Non-pigmented ciliary epithelial cell (primary cell): ENCODE measurements around the gene MTFMT.

ENCODE experiments used
- DNase-seq: peaks from one replicate; pipeline ENCODE4 v3.0.0-alpha.2; 2010; ENCODE audit warnings: low read depth

Gene MTFMT

GRCh38 chr15:64987136-64987535 is 42.3 kb downstream of the MTFMT start:
- DNase-seq: no peak

- DNase-seq: no peak
These were observed 43.9 kb downstream of the MTFMT start for GRCh38 chr15:64985366-64986033.

GRCh38 chr15:64982472-64982871 is 47.0 kb downstream of the MTFMT start:
- DNase-seq: no peak

- no peak for DNase-seq
These were observed 47.5 kb downstream of the MTFMT start for GRCh38 chr15:64981812-64982431.

- DNase-seq: no peak
These were observed 50.2 kb downstream of the MTFMT start for GRCh38 chr15:64979252-64979710.

- no peak for DNase-seq
These were observed 54.0 kb downstream of the MTFMT start for GRCh38 chr15:64975390-64975789.

GRCh38 chr15:64970698-64971097 is 58.7 kb downstream of the MTFMT start:
- no peak for DNase-seq

- DNase-seq: no peak
These were observed 60.0 kb downstream of the MTFMT start for GRCh38 chr15:64969401-64969800.

GRCh38 chr15:64961013-64961412 is 68.4 kb downstream of the MTFMT start:
- DNase-seq: no peak

- no peak for DNase-seq
These were observed 69.3 kb downstream of the MTFMT start for GRCh38 chr15:64960153-64960552.

GRCh38 chr15:64959128-64959527 is 70.3 kb downstream of the MTFMT start:
- DNase-seq: no peak

GRCh38 chr15:64954395-64954794 is 75.0 kb downstream of the MTFMT start:
- DNase-seq: no peak

GRCh38 chr15:64951777-64952418 is 77.5 kb downstream of the MTFMT start:
- DNase-seq: no peak
